Activated T-helper 1 cell treated with Interleukin-2 at 50 U/mL for 16 hours (primary cell): ENCODE results near the gene BOC.

Experiments
- DNase-seq: peaks from one replicate; pipeline ENCODE4 v3.0.0-alpha.2; 2020; ENCODE audit warnings: low read depth

The BOC gene

DNA sequence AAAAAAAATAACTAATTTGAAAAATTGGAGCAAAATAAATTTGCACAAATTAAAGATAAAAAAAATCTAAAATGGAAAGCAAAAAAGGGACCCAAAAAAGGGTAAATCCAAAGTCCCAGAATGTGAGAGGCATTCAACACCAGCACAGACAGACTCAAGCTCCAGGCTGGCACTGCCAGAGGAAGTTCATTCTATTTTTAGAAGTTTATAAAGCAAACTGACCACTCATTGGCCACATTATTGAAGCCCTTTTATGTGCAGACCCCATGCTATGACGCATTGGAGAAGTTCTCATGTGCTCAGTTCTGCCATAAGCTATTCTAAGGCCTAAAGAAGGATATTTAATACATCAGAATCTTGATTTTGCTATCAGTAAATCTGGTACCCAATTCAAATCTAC lies 17.6 kb upstream of the BOC start:
- DNase-seq, result no peak

GRCh38 chr3:113194823-113195401 lies 16.4 kb upstream of the BOC start:
- no peak for DNase-seq

DNA sequence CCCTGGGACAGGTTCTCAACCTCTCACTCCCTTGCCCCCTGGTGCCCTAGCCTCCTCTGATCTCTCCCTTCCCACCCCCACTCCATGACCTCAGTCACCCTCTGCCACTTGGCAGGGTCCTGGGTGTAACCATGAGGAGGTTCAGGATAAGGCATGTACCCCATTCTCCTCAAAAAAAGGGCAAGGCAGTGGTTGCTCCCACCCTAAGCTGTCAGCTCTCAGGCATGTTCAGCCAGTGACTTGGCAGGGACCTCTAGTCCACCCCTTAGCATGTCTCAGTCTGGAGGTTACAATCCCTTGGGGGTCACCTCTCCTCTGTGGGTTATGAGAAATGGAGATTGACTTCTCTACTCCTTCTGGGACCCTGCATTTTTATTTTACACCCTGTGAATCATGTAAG lies 11.0 kb upstream of the BOC start:
- DNase-seq, result no peak

DNA sequence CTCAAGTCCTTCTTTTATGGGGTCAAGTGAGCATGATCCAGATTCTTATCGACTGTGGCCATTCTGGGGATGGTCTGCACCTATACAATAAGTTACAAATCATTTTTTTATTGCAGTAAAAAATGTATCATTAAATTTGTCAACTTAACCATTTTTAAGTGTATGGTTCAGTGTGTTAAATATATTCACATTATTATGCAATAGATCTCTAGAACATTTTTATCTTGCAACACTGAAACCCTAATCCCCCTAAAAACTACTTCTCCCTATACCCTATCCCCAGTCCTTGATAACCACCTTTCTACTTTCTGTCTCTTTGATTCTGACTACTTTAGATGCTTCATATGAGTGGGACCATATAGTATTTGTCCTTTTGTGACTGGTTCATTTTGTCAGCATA lies 10.4 kb upstream of the BOC start:
- no peak for DNase-seq

GRCh38 chr3:113204371-113204770 lies 7.0 kb upstream of the BOC start:
- DNase-seq, result no peak

- no peak for DNase-seq
Measured at GRCh38 chr3:113205481-113205880, 5.9 kb upstream of the BOC start.

- no peak for DNase-seq
Measured at GRCh38 chr3:113210604-113211329, 590 bp upstream of the BOC start.

- DNase-seq, result no peak
Measured at GRCh38 chr3:113212150-113212843, 940 bp downstream of the BOC start.

DNA sequence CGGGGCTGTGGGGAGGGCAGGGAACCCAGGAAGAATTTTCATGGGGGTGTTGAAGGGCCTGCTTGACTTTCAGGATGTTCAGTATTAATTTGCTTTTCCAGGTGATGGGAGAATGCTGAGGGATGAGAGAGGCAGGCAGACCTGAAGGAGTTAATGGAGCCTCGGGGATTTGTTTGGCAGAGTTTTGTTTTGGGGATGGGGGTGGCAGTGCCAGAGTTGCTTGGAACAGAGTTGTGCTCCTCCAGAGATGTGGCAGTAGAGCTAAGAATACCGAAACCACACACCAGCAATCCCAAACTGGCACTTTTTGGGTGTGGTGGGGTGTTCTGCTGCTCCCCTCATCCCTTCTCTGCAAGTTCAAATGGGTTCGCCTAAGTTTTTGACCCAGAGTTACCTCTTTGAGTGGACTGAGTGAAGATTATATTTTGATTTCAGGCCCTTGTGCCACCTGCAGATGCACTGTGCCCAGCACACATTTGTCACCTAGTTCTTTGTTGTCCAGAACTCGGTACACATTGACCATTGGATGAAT lies 1.6 kb downstream of the BOC start:
- no peak for DNase-seq

GRCh38 chr3:113213896-113214587 lies 2.7 kb downstream of the BOC start:
- no peak for DNase-seq

- DNase-seq, result no peak
Measured at GRCh38 chr3:113214917-113215595, 3.7 kb downstream of the BOC start.

DNA sequence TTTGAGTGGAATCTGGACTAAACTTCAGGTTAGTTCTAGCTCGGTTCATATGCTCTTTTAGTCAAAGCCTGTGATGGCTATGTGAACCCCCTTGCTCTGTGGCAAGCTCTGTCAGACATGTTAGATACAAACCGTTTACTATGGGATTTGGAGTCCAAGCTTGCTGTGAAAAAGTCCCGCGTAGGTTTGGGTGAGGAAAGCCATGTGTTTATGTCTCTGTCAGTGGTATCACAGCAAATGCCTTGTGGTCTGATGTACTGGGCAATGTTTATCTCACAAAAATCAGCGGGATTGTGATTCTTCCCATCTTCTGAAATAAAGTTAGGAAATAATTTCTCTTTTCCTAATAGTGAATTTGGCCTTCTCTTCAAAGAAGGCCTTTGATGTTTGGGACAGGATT lies 5.0 kb downstream of the BOC start:
- no peak for DNase-seq

GRCh38 chr3:113218011-113218680 lies 6.8 kb downstream of the BOC start:
- DNase-seq, result no peak

GRCh38 chr3:113218681-113219045 lies 7.3 kb downstream of the BOC start:
- DNase-seq, result no peak

DNA sequence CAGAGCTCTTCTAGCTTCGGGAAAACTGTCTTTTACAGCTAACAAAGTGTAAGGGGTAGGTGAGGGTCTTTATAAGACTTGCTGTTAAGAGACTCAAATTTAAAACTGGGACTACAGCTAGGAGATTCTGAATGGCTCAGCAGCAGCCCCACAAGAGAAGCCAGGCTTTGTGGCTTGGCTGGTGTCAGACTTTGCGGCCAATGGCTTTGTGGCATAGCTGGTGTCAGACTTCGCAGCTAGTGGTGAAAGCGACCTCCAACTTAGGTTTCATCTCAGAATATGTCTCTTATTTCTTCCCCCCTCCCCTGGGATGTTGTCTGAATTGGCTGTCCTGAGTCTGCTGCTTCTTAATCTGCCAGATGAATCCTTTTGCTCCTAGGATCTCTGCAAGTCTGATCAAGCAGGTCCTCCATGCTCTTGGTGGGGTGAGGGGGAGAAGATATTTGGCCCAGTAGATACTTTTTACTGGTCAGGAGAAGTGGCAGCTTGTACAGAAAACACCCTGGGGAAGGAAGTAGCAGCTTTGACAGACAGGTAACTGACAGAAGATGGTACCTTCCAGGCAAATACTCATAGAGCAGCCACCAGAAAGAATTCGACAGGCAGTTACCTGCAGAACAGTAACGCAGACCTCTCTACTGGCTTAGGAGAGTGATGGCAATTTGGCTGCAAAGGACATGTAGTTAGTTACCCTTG lies 8.4 kb downstream of the BOC start:
- DNase-seq, result no peak

GRCh38 chr3:113220721-113221120 lies 9.4 kb downstream of the BOC start:
- no peak for DNase-seq

DNA sequence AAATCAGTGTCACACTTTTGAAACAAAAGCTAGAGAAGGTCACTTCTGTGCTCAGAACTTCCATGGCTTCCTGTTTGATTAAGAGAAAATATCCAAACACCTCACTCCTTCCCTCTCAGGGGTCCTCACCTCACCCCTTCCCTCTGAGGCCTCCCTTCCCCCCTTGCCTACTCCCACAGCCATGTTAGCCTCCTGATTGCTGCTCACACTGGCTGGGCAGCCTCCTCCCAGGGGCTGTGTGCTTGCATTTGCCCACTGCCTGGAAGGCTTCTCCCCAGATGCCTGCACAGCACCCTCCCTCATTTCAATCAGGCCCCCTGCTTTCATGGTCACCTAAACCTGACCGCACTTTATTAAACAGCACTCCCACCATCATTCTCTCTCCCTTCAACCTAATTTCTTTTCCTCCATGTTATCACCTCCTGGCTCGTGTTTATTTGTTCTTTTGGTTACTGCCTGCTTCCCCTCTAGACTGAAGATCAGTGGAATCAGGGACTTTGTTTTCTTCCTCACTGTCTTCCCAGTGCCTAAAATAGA lies 10.4 kb downstream of the BOC start:
- DNase-seq, result no peak

- DNase-seq, result no peak
Measured at GRCh38 chr3:113222451-113223086, 11.2 kb downstream of the BOC start.

GRCh38 chr3:113223475-113224281 lies 12.3 kb downstream of the BOC start:
- no peak for DNase-seq
